Nephron (organoid): ENCODE data around the gene CHURC1.

Source experiments
- H3K27ac Mint-ChIP-seq, 3 experiments: 2 replicates each; pipeline ENCODE4 v1.8.0; 2020; ENCODE audit warnings: mixed read lengths in 3 of 3, mild to moderate bottlenecking in 2 of 3, moderate library complexity in 1 of 3
- H3K27me3 Mint-ChIP-seq: 2 replicates; pipeline ENCODE4 v1.8.0; 2021; ENCODE audit warnings: low read depth, mild to moderate bottlenecking, moderate library complexity, mixed read lengths
- H3K36me3 Mint-ChIP-seq: 2 replicates; pipeline ENCODE4 v1.8.0; 2020; ENCODE audit warnings: low read depth, mixed read lengths
- H3K4me1 Mint-ChIP-seq: 2 replicates; pipeline ENCODE4 v1.8.0; 2020; ENCODE audit warnings: mixed read lengths
- H3K4me3 Mint-ChIP-seq, 3 experiments: 2 replicates each; pipeline ENCODE4 v1.8.0; 2020; ENCODE audit warnings: mild to moderate bottlenecking in 3 of 3, mixed read lengths in 3 of 3, moderate library complexity in 2 of 3
- H3K9me3 Mint-ChIP-seq: 2 replicates; pipeline ENCODE4 v1.8.0; 2020; ENCODE audit warnings: mixed read lengths
- TF ChIP-seq, protein P1 (sequence below), 3 experiments: fragments of 200-600 bp; sonication (generic); IDR thresholded peaks; one replicate each; pipeline ENCODE4 v1.5.0; 2021; ENCODE audit warnings: antibody characterized with exemption in 3 of 3; ENCODE audit not compliant: unreplicated experiment in 3 of 3

The CHURC1 gene

GRCh38 chr14:64878837-64879634 lies 35.2 kb upstream of the CHURC1 start:
- TF ChIP-seq, protein P1, sequence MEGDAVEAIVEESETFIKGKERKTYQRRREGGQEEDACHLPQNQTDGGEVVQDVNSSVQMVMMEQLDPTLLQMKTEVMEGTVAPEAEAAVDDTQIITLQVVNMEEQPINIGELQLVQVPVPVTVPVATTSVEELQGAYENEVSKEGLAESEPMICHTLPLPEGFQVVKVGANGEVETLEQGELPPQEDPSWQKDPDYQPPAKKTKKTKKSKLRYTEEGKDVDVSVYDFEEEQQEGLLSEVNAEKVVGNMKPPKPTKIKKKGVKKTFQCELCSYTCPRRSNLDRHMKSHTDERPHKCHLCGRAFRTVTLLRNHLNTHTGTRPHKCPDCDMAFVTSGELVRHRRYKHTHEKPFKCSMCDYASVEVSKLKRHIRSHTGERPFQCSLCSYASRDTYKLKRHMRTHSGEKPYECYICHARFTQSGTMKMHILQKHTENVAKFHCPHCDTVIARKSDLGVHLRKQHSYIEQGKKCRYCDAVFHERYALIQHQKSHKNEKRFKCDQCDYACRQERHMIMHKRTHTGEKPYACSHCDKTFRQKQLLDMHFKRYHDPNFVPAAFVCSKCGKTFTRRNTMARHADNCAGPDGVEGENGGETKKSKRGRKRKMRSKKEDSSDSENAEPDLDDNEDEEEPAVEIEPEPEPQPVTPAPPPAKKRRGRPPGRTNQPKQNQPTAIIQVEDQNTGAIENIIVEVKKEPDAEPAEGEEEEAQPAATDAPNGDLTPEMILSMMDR (IDR thresholded peaks at IDR 0.05; ENCODE audit: unreplicated experiment in 3 of 3) = no peak
- Mint-ChIP-seq H3K27me3 (peaks cover 90% of the 10 kb centered on the region), H3K36me3 (no peaks in the 10 kb centered on the region), H3K9me3 (no peaks in the 10 kb centered on the region), H3K27ac (no peak overlapping the region), H3K4me1 (peaks cover 11% of the 10 kb centered on the region), H3K4me3 (peak overlapping the region; percentile 83 to 89 (median 88))

- H3K4me3 Mint-ChIP-seq = peak within 1 kb of the TSS; percentile 83 to 89 (median 88)
- H3K27me3 Mint-ChIP-seq = peaks cover 90% of the 10 kb centered on the region
- TF ChIP-seq, protein P1 (IDR thresholded peaks at IDR 0.05; ENCODE audit: unreplicated experiment in 3 of 3) = no peak
- no peaks in the 10 kb centered on the region for H3K36me3 Mint-ChIP-seq
- H3K9me3 Mint-ChIP-seq = no peaks in the 10 kb centered on the region
- H3K4me1 Mint-ChIP-seq = peaks cover 8% of the 10 kb centered on the region
- no peak within 1 kb of the TSS for H3K27ac Mint-ChIP-seq
Observed at GRCh38 chr14:64879635-64880220, 34.5 kb upstream of the CHURC1 start, which contains the start of gene SPTB. Gene SPTB (minus strand): TSS chr14:64879907. CDS start chr14:64823094, 56,813 bp downstream.

DNA sequence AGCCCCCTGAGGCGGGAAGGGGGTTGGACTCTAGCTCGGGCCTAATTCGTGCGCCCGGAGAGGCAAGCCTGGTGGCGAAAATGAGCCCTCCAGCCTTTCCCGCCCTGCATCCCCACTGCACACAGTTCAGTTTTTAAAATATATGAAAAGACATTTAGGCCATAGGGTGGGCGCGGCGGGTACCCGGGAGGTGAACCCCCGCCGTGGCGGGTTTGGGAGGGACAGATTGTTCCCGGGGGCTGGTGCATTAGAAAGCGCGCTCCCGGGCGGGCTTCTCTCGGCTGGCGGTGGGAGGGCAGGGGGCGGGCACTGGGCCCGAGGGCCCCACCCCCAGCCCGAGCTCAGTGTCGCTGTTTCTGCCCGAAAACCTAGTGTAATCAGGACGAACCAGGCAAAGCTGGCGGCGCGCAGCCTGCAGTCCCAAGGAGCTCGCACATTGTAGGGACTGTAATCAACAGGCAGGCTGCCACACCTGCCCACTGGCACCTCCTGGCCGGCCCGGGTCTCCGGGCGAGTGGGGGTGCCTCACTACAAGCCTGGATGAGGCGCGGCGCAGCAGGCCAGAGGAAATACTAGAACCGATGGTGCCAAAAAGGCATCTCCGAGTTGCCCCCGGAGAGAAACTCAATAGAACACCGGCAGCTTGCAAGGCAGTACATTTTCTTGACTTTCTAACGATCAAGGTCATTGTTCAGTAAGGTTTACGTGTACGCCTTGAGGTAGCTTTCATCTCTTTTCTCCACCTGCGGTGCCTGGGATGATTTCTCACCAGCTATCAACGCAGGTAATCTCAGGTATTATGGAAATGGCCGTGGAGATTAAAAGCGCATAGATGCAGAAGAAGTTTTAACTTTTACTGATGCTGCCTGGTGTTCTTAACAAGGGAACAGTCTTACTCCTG lies 33.8 kb upstream of the CHURC1 start:
- H3K36me3 Mint-ChIP-seq = no peaks in the 10 kb centered on the region
- H3K4me1 Mint-ChIP-seq = peaks cover 8% of the 10 kb centered on the region
- TF ChIP-seq, protein P1 (IDR thresholded peaks at IDR 0.05; ENCODE audit: unreplicated experiment in 3 of 3) = peak in 1 of 3 experiments; percentile 9
- H3K27ac Mint-ChIP-seq = no peak overlapping the region
- no peaks in the 10 kb centered on the region for H3K9me3 Mint-ChIP-seq
- H3K4me3 Mint-ChIP-seq = peak overlapping the region; percentile 81 to 87 (median 87)
- H3K27me3 Mint-ChIP-seq = peaks cover 89% of the 10 kb centered on the region

DNA sequence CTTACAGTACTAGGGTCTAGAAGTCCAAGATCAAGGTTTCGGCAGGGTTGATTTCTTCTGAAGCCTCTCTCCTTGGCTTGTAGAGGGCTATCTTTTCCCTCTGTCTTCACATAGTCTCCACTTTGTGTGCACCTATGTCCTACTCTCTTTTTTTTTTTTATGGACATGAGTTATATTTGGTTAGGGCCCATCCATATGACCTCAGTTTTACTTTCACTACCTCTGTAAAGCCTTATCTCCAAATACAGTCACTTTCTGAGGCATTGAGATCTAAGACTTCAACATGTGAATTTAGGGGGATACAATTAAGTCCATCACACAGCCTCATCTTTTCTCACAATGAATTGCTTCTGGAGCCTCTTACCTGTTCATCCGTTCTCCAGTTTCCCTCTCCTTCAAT lies 28.7 kb upstream of the CHURC1 start:
- no peak overlapping the region for H3K4me3 Mint-ChIP-seq
- no peaks in the 10 kb centered on the region for H3K4me1 Mint-ChIP-seq
- TF ChIP-seq, protein P1 (IDR thresholded peaks at IDR 0.05; ENCODE audit: unreplicated experiment in 3 of 3) = no peak
- H3K27ac Mint-ChIP-seq = no peak overlapping the region
- H3K27me3 Mint-ChIP-seq = peaks cover 60% of the 10 kb centered on the region
- H3K9me3 Mint-ChIP-seq = no peaks in the 10 kb centered on the region
- H3K36me3 Mint-ChIP-seq = no peaks in the 10 kb centered on the region

DNA sequence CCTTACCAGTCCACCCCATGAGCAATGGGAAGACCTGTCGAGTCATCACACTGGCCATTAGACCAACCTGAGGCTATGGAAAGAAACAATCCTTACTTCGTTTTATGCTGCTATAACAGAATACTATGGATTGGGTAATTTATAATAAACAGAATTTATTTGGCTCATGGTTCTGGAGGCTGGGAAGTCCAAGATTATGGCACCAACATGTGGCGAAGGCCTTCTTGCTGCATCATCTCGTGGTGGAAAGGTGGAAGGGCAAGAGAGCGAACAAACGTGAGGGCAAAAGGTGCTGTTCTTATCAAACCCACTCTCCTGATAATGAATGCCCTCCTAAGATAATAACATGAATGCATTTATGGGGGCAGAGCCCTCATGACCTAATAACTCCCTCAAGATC lies 24.9 kb upstream of the CHURC1 start:
- Mint-ChIP-seq H3K9me3 (no peaks in the 10 kb centered on the region), H3K36me3 (no peaks in the 10 kb centered on the region), H3K4me1 (no peaks in the 10 kb centered on the region), H3K27ac (no peak overlapping the region), H3K27me3 (peaks cover 32% of the 10 kb centered on the region), H3K4me3 (no peak overlapping the region)
- TF ChIP-seq, protein P1 (IDR thresholded peaks at IDR 0.05; ENCODE audit: unreplicated experiment in 3 of 3) = no peak
